CD14-positive monocyte (primary cell): ENCODE data around the gene ISG20. TPM values are rescaled to one million over a fixed set of nuclear protein-coding genes. Genes with fewer than 3 reads are reported as not detected.
A peak's percentile ranks its signal among the peaks of the same experiment; 100 is the strongest.

Source experiments
- DNase-seq, 3 donors: peaks; one replicate each; pipeline ENCODE4 v3.0.0-alpha.2; 2011 to 2022
- H2AFZ ChIP-seq: 2 replicates; pipeline ENCODE4 v1.6.0; 2012; ENCODE audit warnings: mild to moderate bottlenecking, low read depth, low read length, inconsistent platforms; ENCODE audit not compliant: insufficient read depth, poor library complexity, severe bottlenecking
- H3K27ac ChIP-seq, 2 donors: 1 replicate in 1 of 2; 2 replicates in 1 of 2; pipeline ENCODE4 v1.5.1; 2012 to 2013; ENCODE audit warnings: low read length in 2 of 2, control low read depth in 1 of 2, inconsistent platforms in 1 of 2, low read depth in 1 of 2, mild to moderate bottlenecking in 1 of 2
- H3K27me3 ChIP-seq, 2 donors: one replicate each; pipeline versions ENCODE4 v1.6.0 to v1.6.1; 2011 to 2013; ENCODE audit warnings: low read length in 2 of 2; ENCODE audit not compliant: control insufficient read depth in 2 of 2, insufficient read depth in 2 of 2
- H3K36me3 ChIP-seq, 2 donors: replicated peaks in 1 of 2; 1 replicate in 1 of 2; 2 replicates in 1 of 2; pipeline versions ENCODE4 v1.5.1 to v1.6.1; 2012 to 2013; ENCODE audit warnings: low read length in 2 of 2, control low read depth in 1 of 2, inconsistent platforms in 1 of 2, mild to moderate bottlenecking in 1 of 2; ENCODE audit not compliant: insufficient read depth in 2 of 2, control insufficient read depth in 1 of 2
- H3K4me1 ChIP-seq, 2 donors: 1 replicate in 1 of 2; 2 replicates in 1 of 2; pipeline versions ENCODE4 v1.5.1 to v1.6.1; 2012 to 2013; ENCODE audit warnings: low read length in 2 of 2, control low read depth in 1 of 2, inconsistent platforms in 1 of 2, mild to moderate bottlenecking in 1 of 2, moderate library complexity in 1 of 2; ENCODE audit not compliant: insufficient read depth in 2 of 2, control insufficient read depth in 1 of 2
- H3K4me2 ChIP-seq: replicated peaks from 2 replicates; pipeline ENCODE3; 2012; ENCODE audit warnings: low read length, moderate library complexity, mild to moderate bottlenecking; ENCODE audit not compliant: poor library complexity, severe bottlenecking; ENCODE audit errors: extremely low read depth
- H3K4me3 ChIP-seq, 3 experiments: fragments of 200-600 bp in 1 of 3; sonication (generic) in 1 of 3; replicated peaks in 1 of 3; 1 replicate in 2 of 3; 2 replicates in 1 of 3; pipeline ENCODE4 v1.5.1; 2011 to 2013; ENCODE audit warnings: low read length in 3 of 3, mild to moderate bottlenecking in 3 of 3, control low read depth in 2 of 3, low read depth in 2 of 3, inconsistent platforms in 1 of 3, moderate library complexity in 1 of 3
- H3K79me2 ChIP-seq: 2 replicates; pipeline ENCODE4 v1.6.0; 2012; ENCODE audit warnings: mild to moderate bottlenecking, control low read depth, inconsistent platforms, low read length, moderate library complexity; ENCODE audit not compliant: insufficient read depth
- H3K9ac ChIP-seq: 2 replicates; pipeline ENCODE4 v1.6.0; 2017; ENCODE audit warnings: low read length, mild to moderate bottlenecking; ENCODE audit not compliant: insufficient read depth, poor library complexity, severe bottlenecking
- H3K9me3 ChIP-seq, 2 donors: replicated peaks in 1 of 2; 1 replicate in 1 of 2; 2 replicates in 1 of 2; pipeline versions ENCODE4 v1.5.1 to v1.6.1; 2012 to 2013; ENCODE audit warnings: low read length in 2 of 2, control low read depth in 1 of 2; ENCODE audit not compliant: control insufficient read depth in 1 of 2, insufficient read depth in 1 of 2
- H4K20me1 ChIP-seq: 2 replicates; pipeline ENCODE4 v1.6.0; 2012; ENCODE audit warnings: mild to moderate bottlenecking, low read length, control low read depth, moderate library complexity; ENCODE audit not compliant: insufficient read depth
- H3K27ac Mint-ChIP-seq, 7 donors: one replicate each; pipeline ENCODE4 v1.8.0; 2020; ENCODE audit warnings: mild to moderate bottlenecking in 7 of 7, mixed read lengths in 7 of 7, moderate library complexity in 6 of 7, inconsistent platforms in 2 of 7
- H3K27me3 Mint-ChIP-seq, 3 donors: one replicate each; pipeline ENCODE4 v1.8.0; 2021 to 2022; ENCODE audit warnings: low read depth in 3 of 3, mild to moderate bottlenecking in 3 of 3, mixed read lengths in 3 of 3, moderate library complexity in 3 of 3, inconsistent platforms in 1 of 3
- H3K36me3 Mint-ChIP-seq, 2 donors: one replicate each; pipeline ENCODE4 v1.8.0; 2020; ENCODE audit warnings: mixed read lengths in 2 of 2, inconsistent platforms in 1 of 2, mild to moderate bottlenecking in 1 of 2
- H3K4me1 Mint-ChIP-seq: one replicate; pipeline ENCODE4 v1.8.0; 2020; ENCODE audit warnings: mild to moderate bottlenecking, mixed read lengths
- H3K4me3 Mint-ChIP-seq, 2 donors: one replicate each; pipeline ENCODE4 v1.8.0; 2020; ENCODE audit warnings: mild to moderate bottlenecking in 2 of 2, mixed read lengths in 2 of 2, moderate library complexity in 1 of 2
- H3K9me3 Mint-ChIP-seq, 7 donors: one replicate each; pipeline ENCODE4 v1.8.0; 2020 to 2022; ENCODE audit warnings: mixed read lengths in 7 of 7, mild to moderate bottlenecking in 6 of 7, moderate library complexity in 6 of 7, inconsistent platforms in 2 of 7
- WGBS: methylation state at CpG from one replicate; pipeline ENCODE4 v1.1.5; 2013; ENCODE audit warnings: missing lambda C conversion rate; ENCODE audit not compliant: insufficient coverage; 5-methylcytosine and 5-hydroxymethylcytosine counted together
- intact Hi-C, 2 donors: fragments of 100-400 bp; cut with micrococcal nuclease; formaldehyde crosslinking; loops; one replicate each; pipeline versions ENCODE4 v1.15.0 to v1.15.1; 2023
- polyA plus RNA-seq, 3 donors: library from polyadenylated mRNA; depleted of rRNA in 1 of 3; unstranded in 2 of 3; stranded (reverse) in 1 of 3; fragments of 300-500 nt in 2 of 3; fragments of >200 nt in 1 of 3; fragmentation: Illumina TruSeq in 2 of 3; gene quantifications; 1 replicate in 2 of 3; 2 replicates in 1 of 3; pipeline ENCODE4 v1.2.3, GENCODE V29; 2012 to 2021
- TF ChIP-seq, protein P1 (sequence below): fragments of 200-600 bp; IDR thresholded peaks from one replicate; pipeline ENCODE4 v1.8.0; 2022; ENCODE audit warnings: antibody characterized with exemption, mild to moderate bottlenecking

The ISG20 gene
- polyA plus RNA-seq, 3 donors: 15.6 to 29.3 (median 25.1) TPM

DNA sequence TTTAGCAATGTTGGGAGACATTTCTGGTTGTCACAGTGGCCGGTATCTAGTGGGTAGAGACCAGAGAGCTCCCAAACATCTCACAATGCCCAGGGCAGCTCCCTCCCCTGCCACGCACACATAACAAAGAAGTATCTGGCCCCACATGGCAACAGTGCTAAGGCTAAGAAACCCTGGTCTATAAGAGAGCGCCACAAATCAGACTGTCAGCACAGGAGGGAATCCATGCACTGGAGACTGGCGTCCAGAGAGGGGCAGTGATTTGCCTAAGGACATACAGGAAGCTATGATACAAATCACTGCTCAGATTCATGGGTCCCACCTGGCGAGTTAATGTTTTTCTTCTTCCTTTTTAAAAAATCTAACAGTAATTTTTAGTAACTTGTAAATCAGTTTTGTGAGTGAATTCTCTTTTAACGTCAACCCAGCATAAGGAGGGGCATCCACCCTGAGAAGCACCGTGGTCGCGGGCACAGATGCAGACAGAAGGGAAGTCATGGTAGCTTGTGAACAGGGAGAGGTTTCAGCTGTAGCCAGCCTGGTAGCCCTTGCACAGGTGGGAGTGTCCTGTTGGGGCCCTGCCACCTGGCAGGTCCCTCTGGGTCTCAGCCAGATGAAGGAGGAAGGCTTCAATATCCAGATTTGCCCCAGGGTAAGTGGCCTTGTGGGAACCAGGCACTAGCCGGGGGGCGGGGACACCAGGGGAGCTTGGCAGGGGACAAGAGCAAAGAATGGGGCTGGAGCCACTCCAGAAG, 8.7 kb downstream of the ISG20 start:
- no peaks in the 10 kb centered on the region for H4K20me1 ChIP-seq
- no peaks in the 10 kb centered on the region for H3K36me3 ChIP-seq
- Mint-ChIP-seq H3K4me1 (peaks cover 3% of the 10 kb centered on the region), H3K9me3 (peaks cover 0 to 2% (median 0%) of the 10 kb centered on the region in 7 donors), H3K27ac (peak overlapping the region in 4 of 7 donors; percentile 3 to 27 (median 18)), H3K36me3 (no peaks in the 10 kb centered on the region), H3K27me3 (peaks cover 0 to 2% (median 0%) of the 10 kb centered on the region in 3 donors), H3K4me3 (no peak overlapping the region)
- H3K4me3 ChIP-seq: no peak overlapping the region
- intact Hi-C loops: no loop called here
- H3K79me2 ChIP-seq: no peaks in the 10 kb centered on the region
- no peaks in the 10 kb centered on the region for H3K4me1 ChIP-seq
- H3K9me3 ChIP-seq: no peaks in the 10 kb centered on the region
- TF ChIP-seq, protein P1, sequence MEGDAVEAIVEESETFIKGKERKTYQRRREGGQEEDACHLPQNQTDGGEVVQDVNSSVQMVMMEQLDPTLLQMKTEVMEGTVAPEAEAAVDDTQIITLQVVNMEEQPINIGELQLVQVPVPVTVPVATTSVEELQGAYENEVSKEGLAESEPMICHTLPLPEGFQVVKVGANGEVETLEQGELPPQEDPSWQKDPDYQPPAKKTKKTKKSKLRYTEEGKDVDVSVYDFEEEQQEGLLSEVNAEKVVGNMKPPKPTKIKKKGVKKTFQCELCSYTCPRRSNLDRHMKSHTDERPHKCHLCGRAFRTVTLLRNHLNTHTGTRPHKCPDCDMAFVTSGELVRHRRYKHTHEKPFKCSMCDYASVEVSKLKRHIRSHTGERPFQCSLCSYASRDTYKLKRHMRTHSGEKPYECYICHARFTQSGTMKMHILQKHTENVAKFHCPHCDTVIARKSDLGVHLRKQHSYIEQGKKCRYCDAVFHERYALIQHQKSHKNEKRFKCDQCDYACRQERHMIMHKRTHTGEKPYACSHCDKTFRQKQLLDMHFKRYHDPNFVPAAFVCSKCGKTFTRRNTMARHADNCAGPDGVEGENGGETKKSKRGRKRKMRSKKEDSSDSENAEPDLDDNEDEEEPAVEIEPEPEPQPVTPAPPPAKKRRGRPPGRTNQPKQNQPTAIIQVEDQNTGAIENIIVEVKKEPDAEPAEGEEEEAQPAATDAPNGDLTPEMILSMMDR: no peak
- no peak overlapping the region for H3K4me2 ChIP-seq
- 89% methylated on average over 8 of the region's 11 CpGs for WGBS
- H3K9ac ChIP-seq: no peak overlapping the region
- no peak overlapping the region for H2AFZ ChIP-seq
- DNase-seq: no peak
- H3K27me3 ChIP-seq: no peaks in the 10 kb centered on the region
- no peak overlapping the region for H3K27ac ChIP-seq

DNA sequence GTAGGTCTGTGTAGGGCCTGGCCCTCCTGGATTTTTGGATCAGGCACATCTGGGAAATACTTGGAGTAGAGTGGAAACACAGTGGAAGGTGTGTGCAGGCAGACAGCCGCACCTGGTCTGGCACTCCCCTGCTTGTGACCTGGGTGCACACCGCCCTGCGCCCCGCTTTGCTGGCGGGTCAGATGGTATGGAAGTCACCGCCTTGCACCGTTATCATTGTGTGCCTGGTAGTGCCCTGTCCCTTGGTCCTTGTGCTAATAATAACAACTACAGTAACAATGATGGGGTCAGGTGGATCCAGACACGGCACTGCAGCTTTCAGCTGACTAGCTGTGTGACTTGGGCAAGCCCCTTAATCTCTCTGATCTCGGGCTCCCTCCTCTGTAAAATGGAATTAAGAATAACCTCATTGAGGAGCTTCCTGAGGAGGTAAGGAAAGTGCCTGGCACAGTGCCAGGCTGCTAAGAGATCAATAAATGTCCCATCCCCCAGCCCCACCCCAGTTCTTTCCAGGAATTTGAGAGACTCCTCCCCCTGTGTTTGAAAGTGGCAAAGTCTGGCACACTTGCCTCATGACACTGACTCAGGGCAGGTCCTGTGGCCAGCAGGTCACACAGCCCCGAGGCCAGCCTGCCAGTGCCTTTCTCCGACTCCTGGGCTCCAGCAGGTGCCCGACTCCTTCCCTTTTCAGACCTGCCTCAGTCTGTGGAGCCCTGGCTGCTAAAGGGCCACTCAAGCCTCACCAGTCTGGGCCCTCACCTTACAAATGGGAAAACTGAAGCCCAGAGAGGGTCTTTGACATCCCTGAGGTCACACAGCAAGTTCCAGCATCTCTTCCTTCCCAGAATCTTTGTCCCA, 9.8 kb downstream of the ISG20 start:
- peaks cover 0 to 2% (median 0%) of the 10 kb centered on the region in 3 donors for H3K27me3 Mint-ChIP-seq
- Histone ChIP-seq H3K9me3 (no peaks in the 10 kb centered on the region), H3K4me2 (no peak overlapping the region), H3K27me3 (no peaks in the 10 kb centered on the region), H3K27ac (no peak overlapping the region), H2AFZ (no peak overlapping the region), H3K9ac (no peak overlapping the region), H3K36me3 (no peaks in the 10 kb centered on the region), H3K4me3 (no peak overlapping the region), H3K4me1 (no peaks in the 10 kb centered on the region), H3K79me2 (no peaks in the 10 kb centered on the region), H4K20me1 (no peaks in the 10 kb centered on the region)
- 95% methylated on average over 3 of the region's 12 CpGs for WGBS
- no peak overlapping the region for H3K4me3 Mint-ChIP-seq
- DNase-seq: peak in 1 of 3 donors; percentile 23
- peaks cover 3% of the 10 kb centered on the region for H3K4me1 Mint-ChIP-seq
- intact Hi-C loops: no loop called here
- peak overlapping the region in 2 of 7 donors; percentile 18 to 51 for H3K27ac Mint-ChIP-seq
- H3K9me3 Mint-ChIP-seq: peaks cover 0 to 2% (median 0%) of the 10 kb centered on the region in 7 donors
- TF ChIP-seq, protein P1: no peak
- peaks cover 0 to 2% of the 10 kb centered on the region in 2 donors for H3K36me3 Mint-ChIP-seq
